ENCODE data around the gene AURKAIP1.
A peak's percentile ranks its signal among the peaks of the same experiment; 100 is the strongest.
"Not testable (repeated sequence)": the region's sequence is repeated elsewhere in the genome, so short reads cannot be mapped to it uniquely, and the experiment has no call there.

The AURKAIP1 gene

DNA sequence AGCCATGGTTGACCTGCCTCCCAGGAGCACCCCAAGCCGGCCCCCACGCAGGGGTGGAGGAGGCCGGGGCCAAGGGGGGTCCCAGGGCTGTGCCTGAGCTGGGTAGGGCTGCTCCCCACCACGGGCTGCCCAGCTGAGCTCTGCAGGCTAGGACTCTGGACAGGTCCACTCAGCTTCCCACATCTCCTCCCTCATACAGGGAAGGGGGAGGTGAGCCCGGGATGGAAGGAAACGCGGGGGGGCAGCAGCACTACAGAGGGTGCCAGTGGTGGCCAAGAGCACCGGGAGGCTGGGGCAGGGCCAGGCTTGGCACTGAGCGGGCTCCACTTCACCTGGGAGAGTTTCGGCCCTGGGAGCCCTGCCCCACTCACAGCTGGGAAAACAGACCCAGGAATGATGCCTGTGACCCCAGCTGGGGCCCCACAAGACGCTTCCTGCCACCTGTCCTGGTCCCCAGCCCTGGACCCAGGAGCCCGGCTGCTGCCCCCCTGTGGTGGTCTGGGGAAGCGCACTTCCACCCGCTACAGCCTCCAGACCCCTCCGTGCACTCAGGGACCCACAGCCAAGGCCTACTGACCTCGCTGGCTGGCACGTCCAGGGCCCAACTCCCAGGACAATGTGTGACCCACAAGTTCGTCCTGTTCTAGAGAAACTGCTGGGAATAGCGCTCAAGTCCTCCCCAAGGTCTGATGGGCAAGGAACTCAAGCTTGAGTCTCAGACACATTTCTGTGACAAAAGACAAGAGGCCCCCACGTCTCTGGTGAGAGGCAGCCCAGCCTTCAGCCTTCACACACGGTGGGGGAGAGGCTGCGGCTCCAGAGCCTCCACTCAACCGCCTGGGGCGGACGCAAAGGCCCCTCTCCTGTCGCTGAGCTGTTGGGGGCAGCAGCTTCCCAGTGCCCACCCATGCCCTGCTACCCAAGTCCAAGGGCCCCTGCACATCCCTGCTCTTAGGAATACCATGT lies 3.0 kb downstream of the AURKAIP1 start:
- H3K27me3 ChIP-seq (ENCODE audit: insufficient read depth, low read depth, severe bottlenecking): no peaks in the 10 kb centered on the region
- peak; percentile 83 for DNase-seq
- TF ChIP-seq, protein P1, sequence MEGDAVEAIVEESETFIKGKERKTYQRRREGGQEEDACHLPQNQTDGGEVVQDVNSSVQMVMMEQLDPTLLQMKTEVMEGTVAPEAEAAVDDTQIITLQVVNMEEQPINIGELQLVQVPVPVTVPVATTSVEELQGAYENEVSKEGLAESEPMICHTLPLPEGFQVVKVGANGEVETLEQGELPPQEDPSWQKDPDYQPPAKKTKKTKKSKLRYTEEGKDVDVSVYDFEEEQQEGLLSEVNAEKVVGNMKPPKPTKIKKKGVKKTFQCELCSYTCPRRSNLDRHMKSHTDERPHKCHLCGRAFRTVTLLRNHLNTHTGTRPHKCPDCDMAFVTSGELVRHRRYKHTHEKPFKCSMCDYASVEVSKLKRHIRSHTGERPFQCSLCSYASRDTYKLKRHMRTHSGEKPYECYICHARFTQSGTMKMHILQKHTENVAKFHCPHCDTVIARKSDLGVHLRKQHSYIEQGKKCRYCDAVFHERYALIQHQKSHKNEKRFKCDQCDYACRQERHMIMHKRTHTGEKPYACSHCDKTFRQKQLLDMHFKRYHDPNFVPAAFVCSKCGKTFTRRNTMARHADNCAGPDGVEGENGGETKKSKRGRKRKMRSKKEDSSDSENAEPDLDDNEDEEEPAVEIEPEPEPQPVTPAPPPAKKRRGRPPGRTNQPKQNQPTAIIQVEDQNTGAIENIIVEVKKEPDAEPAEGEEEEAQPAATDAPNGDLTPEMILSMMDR (IDR thresholded peaks at IDR 0.05; ENCODE audit: low read depth, low read length): peak; percentile 91
- H3K4me3 ChIP-seq (ENCODE audit: low read depth, low read length): no peak overlapping the region
- peaks cover 4% of the 10 kb centered on the region for H3K9me3 ChIP-seq (ENCODE audit: severe bottlenecking)
- H3K36me3 ChIP-seq: peaks cover 39% of the 10 kb centered on the region
- H3K27ac ChIP-seq: peak overlapping the region; percentile 48

DNA sequence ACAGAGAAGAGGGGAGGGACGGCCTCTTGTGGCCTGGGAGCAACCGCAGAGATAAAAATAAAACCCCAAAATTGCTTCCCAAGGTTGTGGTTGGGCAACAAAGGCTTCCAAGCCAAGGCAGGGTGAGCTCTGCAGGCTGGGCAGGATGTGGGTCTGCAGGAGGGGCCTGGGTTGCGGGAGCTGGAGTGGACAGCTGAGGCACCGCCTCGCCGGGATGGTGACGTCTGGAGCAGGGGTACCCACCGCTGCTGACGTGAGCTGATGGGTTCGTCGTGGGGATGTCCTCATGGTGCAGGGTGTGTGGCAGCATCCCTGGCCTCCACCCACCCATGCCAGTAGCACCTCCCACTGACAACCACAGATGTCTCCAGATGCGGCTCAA lies 3.7 kb downstream of the AURKAIP1 start:
- Histone ChIP-seq H3K4me3 (ENCODE audit: low read depth, low read length) (no peak overlapping the region), H3K27me3 (ENCODE audit: insufficient read depth, low read depth, severe bottlenecking) (no peaks in the 10 kb centered on the region), H3K27ac (peak overlapping the region; percentile 48), H3K9me3 (ENCODE audit: severe bottlenecking) (peaks cover 8% of the 10 kb centered on the region), H3K36me3 (peaks cover 34% of the 10 kb centered on the region)
- no peak for DNase-seq
- TF ChIP-seq, protein P1 (IDR thresholded peaks at IDR 0.05; ENCODE audit: low read depth, low read length): no peak

DNA sequence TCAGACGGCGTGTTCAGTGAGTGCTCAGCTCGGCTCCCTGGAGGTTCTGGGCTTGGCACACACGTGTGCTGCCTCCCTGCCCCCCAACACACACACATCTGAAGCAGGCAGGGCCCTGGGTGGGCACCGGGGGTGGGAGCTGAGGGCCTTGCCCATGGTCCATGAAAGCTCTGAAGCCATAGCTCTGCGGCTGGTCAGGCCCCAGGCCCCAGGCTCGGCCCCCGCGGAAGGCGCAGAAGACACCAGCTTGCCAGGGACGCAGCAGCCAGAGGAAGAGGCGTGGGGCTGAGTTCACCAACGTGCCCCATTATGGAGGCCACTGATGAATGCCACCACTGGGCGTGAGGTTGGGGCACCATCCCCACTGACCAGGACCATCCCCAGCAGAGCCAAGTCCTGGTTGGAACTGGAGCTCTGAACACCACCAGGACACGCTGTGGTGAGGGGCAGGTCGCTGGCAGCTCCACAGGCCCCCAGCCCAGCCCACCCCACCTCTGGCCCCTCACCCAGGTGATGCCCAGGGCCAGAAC lies 4.2 kb downstream of the AURKAIP1 start:
- Histone ChIP-seq H3K4me3 (ENCODE audit: low read depth, low read length) (no peak overlapping the region), H3K36me3 (peaks cover 29% of the 10 kb centered on the region), H3K27ac (no peak overlapping the region), H3K9me3 (ENCODE audit: severe bottlenecking) (peaks cover 13% of the 10 kb centered on the region), H3K27me3 (ENCODE audit: insufficient read depth, low read depth, severe bottlenecking) (no peaks in the 10 kb centered on the region)
- no peak for DNase-seq
- TF ChIP-seq, protein P1 (IDR thresholded peaks at IDR 0.05; ENCODE audit: low read depth, low read length): no peak

- not testable (repeated sequence) for H3K4me3 ChIP-seq (ENCODE audit: low read depth, low read length)
Observed at GRCh38 chr1:1370094-1370493, 4.9 kb downstream of the AURKAIP1 start.

GRCh38 chr1:1367315-1367714 lies 7.7 kb downstream of the AURKAIP1 start:
- Histone ChIP-seq H3K27ac (no peak overlapping the region), H3K36me3 (peaks cover 8% of the 10 kb centered on the region), H3K9me3 (ENCODE audit: severe bottlenecking) (peaks cover 15% of the 10 kb centered on the region), H3K4me3 (ENCODE audit: low read depth, low read length) (no peak overlapping the region), H3K27me3 (ENCODE audit: insufficient read depth, low read depth, severe bottlenecking) (no peaks in the 10 kb centered on the region)
- DNase-seq: no peak
- TF ChIP-seq, protein P1 (IDR thresholded peaks at IDR 0.05; ENCODE audit: low read depth, low read length): no peak

More at GRCh38 chr1:1370094-1370493, 4.9 kb downstream of the AURKAIP1 start:
- H3K9me3 ChIP-seq (ENCODE audit: severe bottlenecking): peaks cover 15% of the 10 kb centered on the region
- H3K27ac ChIP-seq; H3K27me3 ChIP-seq (ENCODE audit: insufficient read depth, low read depth, severe bottlenecking); DNase-seq: not testable (repeated sequence)
- H3K36me3 ChIP-seq: peaks cover 29% of the 10 kb centered on the region

GRCh38 chr1:1366699-1367066 lies 8.3 kb downstream of the AURKAIP1 start:
- no peak overlapping the region for H3K4me3 ChIP-seq (ENCODE audit: low read depth, low read length)
- TF ChIP-seq, protein P1 (IDR thresholded peaks at IDR 0.05; ENCODE audit: low read depth, low read length): no peak
- peaks cover 15% of the 10 kb centered on the region for H3K9me3 ChIP-seq (ENCODE audit: severe bottlenecking)
- DNase-seq: no peak
- H3K36me3 ChIP-seq: peaks cover 5% of the 10 kb centered on the region
- no peak overlapping the region for H3K27ac ChIP-seq
- no peaks in the 10 kb centered on the region for H3K27me3 ChIP-seq (ENCODE audit: insufficient read depth, low read depth, severe bottlenecking)

All from WERI-Rb-1 (cell line).